Measurements from ENCODE around the gene ITGB8. TPM values are rescaled to one million over a fixed set of nuclear protein-coding genes. Genes with fewer than 3 reads are reported as not detected.
"Not testable (repeated sequence)": the region's sequence is repeated elsewhere in the genome, so short reads cannot be mapped to it uniquely, and the experiment has no call there.

ITGB8 gene
- total RNA-seq, 1 donor, result 11.3 TPM

- not testable (repeated sequence) for H3K9me3 ChIP-seq (ENCODE audit: low read depth, low read length); H3K27me3 ChIP-seq (ENCODE audit: insufficient read depth, low read length); H3K4me1 ChIP-seq (ENCODE audit: insufficient read depth, low read length); H3K4me3 ChIP-seq (ENCODE audit: low read length)
Measured at GRCh38 chr7:20302300-20302699, 28.4 kb upstream of the ITGB8 start.

DNA sequence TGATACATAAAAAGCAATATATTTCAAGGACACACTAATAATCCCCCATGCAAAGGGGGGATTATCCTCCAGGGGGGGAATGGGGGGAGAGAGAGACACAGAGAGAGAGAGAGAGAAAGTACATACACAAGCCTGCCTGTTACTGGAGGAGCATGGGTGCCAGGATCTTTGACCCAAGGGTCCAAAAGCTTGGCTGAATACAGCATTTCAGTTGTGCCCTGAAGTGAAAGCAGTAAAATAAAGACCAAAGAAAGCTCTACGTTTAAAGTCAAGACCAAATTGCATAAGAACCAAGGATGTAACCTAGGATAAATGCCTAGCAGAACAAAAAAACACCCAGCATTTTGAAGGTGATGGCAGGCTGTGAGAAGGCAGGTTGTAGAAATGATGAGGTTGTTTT is 27.8 kb upstream of the ITGB8 start:
- no peaks in the 10 kb centered on the region for H3K9me3 ChIP-seq (ENCODE audit: low read depth, low read length)
- no peaks in the 10 kb centered on the region for H3K4me1 ChIP-seq (ENCODE audit: insufficient read depth, low read length)
- H3K27me3 ChIP-seq (ENCODE audit: insufficient read depth, low read length), result no peaks in the 10 kb centered on the region
- no peak overlapping the region for H3K4me3 ChIP-seq (ENCODE audit: low read length)

DNA sequence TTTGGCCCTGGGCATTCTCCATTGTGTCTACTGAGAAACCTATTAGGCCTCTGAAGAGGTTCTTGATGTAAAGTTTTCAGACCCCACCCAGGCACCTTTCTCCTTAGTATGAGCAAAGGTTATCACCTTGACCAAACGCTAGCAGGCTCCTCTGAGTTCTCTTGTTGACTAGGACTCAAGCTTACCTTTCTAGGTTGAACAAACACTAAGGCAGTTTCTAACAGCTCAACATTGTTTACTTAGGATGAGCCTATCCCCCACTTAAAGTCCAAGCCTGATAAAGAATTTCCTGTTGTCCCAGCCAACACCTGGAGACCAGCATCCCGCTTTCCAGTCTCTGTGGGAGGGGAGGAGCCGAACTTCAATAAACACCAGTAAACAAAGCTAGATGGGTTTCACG is 26.3 kb upstream of the ITGB8 start:
- H3K27me3 ChIP-seq (ENCODE audit: insufficient read depth, low read length), result no peaks in the 10 kb centered on the region
- H3K4me3 ChIP-seq (ENCODE audit: low read length), result no peak overlapping the region
- no peaks in the 10 kb centered on the region for H3K4me1 ChIP-seq (ENCODE audit: insufficient read depth, low read length)

DNA sequence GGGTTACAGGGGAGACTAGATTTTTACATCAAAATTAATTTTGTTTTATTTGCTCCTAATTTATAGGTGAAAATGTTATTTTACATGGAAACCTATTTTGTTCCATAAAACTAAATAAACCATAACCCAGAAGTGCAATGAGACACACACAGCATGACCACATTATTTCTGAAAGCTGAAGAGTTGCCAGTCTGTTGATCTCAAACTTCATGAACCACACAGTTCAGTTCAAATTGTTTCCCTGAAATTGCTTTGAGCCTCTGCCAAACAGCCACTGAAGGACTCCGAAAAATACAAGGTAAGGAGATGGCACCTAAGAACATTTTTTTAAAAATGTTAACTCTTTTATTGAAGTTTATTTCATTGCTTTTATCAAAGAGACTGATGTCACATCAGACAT is 25.0 kb upstream of the ITGB8 start:
- Histone ChIP-seq H3K4me1 (ENCODE audit: insufficient read depth, low read length) (no peaks in the 10 kb centered on the region), H3K27me3 (ENCODE audit: insufficient read depth, low read length) (no peaks in the 10 kb centered on the region), H3K9me3 (ENCODE audit: low read depth, low read length) (no peaks in the 10 kb centered on the region), H3K4me3 (ENCODE audit: low read length) (no peak overlapping the region)

More for the DNA sequence above, 26.3 kb upstream of the ITGB8 start:
- no peaks in the 10 kb centered on the region for H3K9me3 ChIP-seq (ENCODE audit: low read depth, low read length)

DNA sequence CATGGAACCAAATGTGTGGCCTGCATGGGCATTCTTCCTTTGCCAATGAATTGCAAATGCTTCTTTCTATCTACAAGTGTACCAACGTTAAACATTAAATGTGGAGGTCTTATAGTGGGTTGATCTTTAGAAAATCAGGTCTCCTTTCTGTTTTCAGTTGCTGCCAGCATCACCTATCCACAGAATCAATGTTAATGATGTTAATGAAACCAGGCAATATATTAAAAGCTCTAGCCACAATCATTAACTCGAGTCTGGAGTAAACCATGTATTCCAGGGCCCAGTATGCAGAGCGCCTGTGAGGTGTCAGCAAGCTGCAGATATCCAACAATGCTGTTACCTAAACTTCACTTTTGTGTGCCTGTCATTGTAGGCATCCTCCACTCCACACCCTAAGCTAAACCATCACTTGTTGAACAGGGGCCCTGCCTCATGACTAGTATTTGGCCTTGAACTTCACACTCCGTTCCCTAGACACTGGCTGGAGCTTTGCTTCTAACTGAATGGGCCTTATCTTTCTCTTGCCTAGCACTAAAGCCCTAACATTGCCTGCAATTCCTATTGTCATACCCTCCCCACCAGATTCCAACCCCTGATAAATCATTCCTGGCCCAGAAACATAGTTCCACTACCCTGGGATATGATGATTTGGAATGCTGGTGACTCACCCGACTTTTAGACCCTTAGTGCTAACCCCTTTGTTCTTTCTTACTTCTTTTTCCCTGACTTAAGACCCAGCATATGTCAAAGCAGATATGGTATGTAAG is 24.3 kb upstream of the ITGB8 start:
- no peaks in the 10 kb centered on the region for H3K9me3 ChIP-seq (ENCODE audit: low read depth, low read length)
- no peak overlapping the region for H3K4me3 ChIP-seq (ENCODE audit: low read length)
- no peaks in the 10 kb centered on the region for H3K4me1 ChIP-seq (ENCODE audit: insufficient read depth, low read length)
- H3K27me3 ChIP-seq (ENCODE audit: insufficient read depth, low read length), result no peaks in the 10 kb centered on the region

GRCh38 chr7:20307119-20307518 is 23.6 kb upstream of the ITGB8 start:
- no peak overlapping the region for H3K4me3 ChIP-seq (ENCODE audit: low read length)
- no peaks in the 10 kb centered on the region for H3K4me1 ChIP-seq (ENCODE audit: insufficient read depth, low read length)
- no peaks in the 10 kb centered on the region for H3K27me3 ChIP-seq (ENCODE audit: insufficient read depth, low read length)
- H3K9me3 ChIP-seq (ENCODE audit: low read depth, low read length), result no peaks in the 10 kb centered on the region

GRCh38 chr7:20307901-20308300 is 22.8 kb upstream of the ITGB8 start:
- Histone ChIP-seq H3K4me1 (ENCODE audit: insufficient read depth, low read length) (no peaks in the 10 kb centered on the region), H3K27me3 (ENCODE audit: insufficient read depth, low read length) (no peaks in the 10 kb centered on the region), H3K9me3 (ENCODE audit: low read depth, low read length) (no peaks in the 10 kb centered on the region), H3K4me3 (ENCODE audit: low read length) (no peak overlapping the region)

- Histone ChIP-seq H3K9me3 (ENCODE audit: low read depth, low read length) (no peaks in the 10 kb centered on the region), H3K27me3 (ENCODE audit: insufficient read depth, low read length) (no peaks in the 10 kb centered on the region), H3K4me3 (ENCODE audit: low read length) (no peak overlapping the region), H3K4me1 (ENCODE audit: insufficient read depth, low read length) (no peaks in the 10 kb centered on the region)
Measured at GRCh38 chr7:20310301-20310700, 20.4 kb upstream of the ITGB8 start.

- H3K4me3 ChIP-seq (ENCODE audit: low read length), result no peak overlapping the region
- no peaks in the 10 kb centered on the region for H3K27me3 ChIP-seq (ENCODE audit: insufficient read depth, low read length)
- H3K9me3 ChIP-seq (ENCODE audit: low read depth, low read length), result no peaks in the 10 kb centered on the region
- H3K4me1 ChIP-seq (ENCODE audit: insufficient read depth, low read length), result no peaks in the 10 kb centered on the region
Measured at GRCh38 chr7:20310963-20311742, 19.5 kb upstream of the ITGB8 start.

DNA sequence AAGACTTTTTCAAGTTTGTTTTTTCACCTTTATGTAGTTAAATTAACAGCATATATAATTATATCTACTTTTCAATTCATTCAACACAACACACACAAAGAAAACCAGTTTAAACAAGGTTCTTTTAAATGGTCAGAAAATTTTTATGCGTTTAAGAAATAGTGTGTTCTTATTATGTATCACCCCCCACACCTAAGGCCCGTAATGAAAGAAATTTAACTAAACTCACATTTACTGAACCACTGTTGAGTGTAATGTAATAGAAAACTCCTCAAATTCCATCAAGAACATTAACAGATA is 19.0 kb upstream of the ITGB8 start:
- H3K4me3 ChIP-seq (ENCODE audit: low read length), result no peak overlapping the region
- H3K27me3 ChIP-seq (ENCODE audit: insufficient read depth, low read length), result no peaks in the 10 kb centered on the region
- H3K9me3 ChIP-seq (ENCODE audit: low read depth, low read length), result no peaks in the 10 kb centered on the region
- H3K4me1 ChIP-seq (ENCODE audit: insufficient read depth, low read length), result no peaks in the 10 kb centered on the region

- Histone ChIP-seq H3K27me3 (ENCODE audit: insufficient read depth, low read length) (no peaks in the 10 kb centered on the region), H3K4me1 (ENCODE audit: insufficient read depth, low read length) (no peaks in the 10 kb centered on the region), H3K9me3 (ENCODE audit: low read depth, low read length) (no peaks in the 10 kb centered on the region), H3K4me3 (ENCODE audit: low read length) (no peak overlapping the region)
Measured at GRCh38 chr7:20312562-20312961, 18.1 kb upstream of the ITGB8 start.

DNA sequence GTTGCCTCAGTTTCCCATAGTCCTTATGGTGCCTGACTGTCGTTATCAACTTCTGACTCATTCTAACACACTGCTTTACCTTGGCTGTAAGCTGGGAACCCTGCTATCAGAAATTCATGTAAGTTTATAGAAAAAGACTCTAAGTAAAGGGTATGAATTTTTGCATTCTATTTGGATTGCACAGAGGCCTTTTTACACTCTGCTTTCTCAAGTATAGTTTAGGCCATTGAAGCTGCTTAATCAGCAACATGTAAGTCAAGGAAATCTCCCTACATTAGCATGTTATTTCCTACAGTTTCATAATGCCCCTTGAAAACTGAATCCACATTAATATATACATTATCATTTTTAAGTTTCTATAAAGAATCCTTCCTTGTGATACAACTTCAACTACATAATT is 17.1 kb upstream of the ITGB8 start:
- Histone ChIP-seq H3K4me3 (ENCODE audit: low read length) (no peak overlapping the region), H3K9me3 (ENCODE audit: low read depth, low read length) (no peaks in the 10 kb centered on the region), H3K4me1 (ENCODE audit: insufficient read depth, low read length) (no peaks in the 10 kb centered on the region), H3K27me3 (ENCODE audit: insufficient read depth, low read length) (no peaks in the 10 kb centered on the region)

DNA sequence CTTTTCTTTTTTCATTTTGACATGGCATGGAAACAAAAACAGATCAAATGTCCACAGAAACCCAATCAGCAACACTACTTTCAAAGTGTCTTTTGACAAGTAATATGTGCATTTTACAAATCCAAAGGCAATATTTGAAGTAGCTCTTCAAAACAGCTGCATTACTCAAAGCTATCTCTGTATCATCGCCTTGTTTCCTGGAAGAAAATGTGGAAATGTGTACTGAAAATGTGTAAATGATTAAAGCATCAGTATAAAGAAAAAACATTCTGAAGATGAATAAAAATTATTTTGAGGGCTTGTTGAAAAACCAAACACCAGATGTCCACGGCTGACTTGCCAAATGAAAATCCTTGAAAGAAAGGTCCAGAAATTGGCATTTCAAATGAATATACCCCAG is 16.5 kb upstream of the ITGB8 start:
- no peaks in the 10 kb centered on the region for H3K4me1 ChIP-seq (ENCODE audit: insufficient read depth, low read length)
- H3K27me3 ChIP-seq (ENCODE audit: insufficient read depth, low read length), result no peaks in the 10 kb centered on the region
- H3K4me3 ChIP-seq (ENCODE audit: low read length), result no peak overlapping the region
- no peaks in the 10 kb centered on the region for H3K9me3 ChIP-seq (ENCODE audit: low read depth, low read length)

- Histone ChIP-seq H3K27me3 (ENCODE audit: insufficient read depth, low read length) (no peaks in the 10 kb centered on the region), H3K4me3 (ENCODE audit: low read length) (no peak overlapping the region), H3K4me1 (ENCODE audit: insufficient read depth, low read length) (no peaks in the 10 kb centered on the region), H3K9me3 (ENCODE audit: low read depth, low read length) (no peaks in the 10 kb centered on the region)
Measured at GRCh38 chr7:20316706-20317105, 14.0 kb upstream of the ITGB8 start.

GRCh38 chr7:20317413-20317812 is 13.3 kb upstream of the ITGB8 start:
- Histone ChIP-seq H3K27me3 (ENCODE audit: insufficient read depth, low read length) (no peaks in the 10 kb centered on the region), H3K9me3 (ENCODE audit: low read depth, low read length) (no peaks in the 10 kb centered on the region), H3K4me1 (ENCODE audit: insufficient read depth, low read length) (no peaks in the 10 kb centered on the region), H3K4me3 (ENCODE audit: low read length) (no peak overlapping the region)

DNA sequence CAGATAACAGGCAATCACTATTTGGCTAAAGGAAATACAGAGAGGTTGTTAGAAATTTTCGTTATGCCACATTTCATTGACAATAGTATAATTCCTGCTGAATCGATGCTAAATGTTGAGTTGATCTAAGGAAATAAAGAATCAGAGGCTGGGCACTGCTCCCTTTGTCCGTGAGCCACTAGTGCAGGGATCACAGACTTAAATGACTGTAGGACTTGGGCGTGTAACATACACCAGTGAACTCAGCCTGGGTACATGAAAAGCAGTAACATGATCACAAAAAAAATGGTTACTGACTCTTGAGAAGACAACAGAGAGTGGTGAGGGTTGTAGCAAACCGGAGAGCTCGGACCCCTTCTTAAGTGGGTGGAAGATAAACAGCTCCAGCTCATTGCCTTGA is 11.8 kb upstream of the ITGB8 start:
- H3K4me3 ChIP-seq (ENCODE audit: low read length), result no peak overlapping the region
- no peaks in the 10 kb centered on the region for H3K27me3 ChIP-seq (ENCODE audit: insufficient read depth, low read length)
- no peaks in the 10 kb centered on the region for H3K9me3 ChIP-seq (ENCODE audit: low read depth, low read length)
- H3K4me1 ChIP-seq (ENCODE audit: insufficient read depth, low read length), result no peaks in the 10 kb centered on the region
